ENCODE measurements around the gene SIRT1. TPM values are rescaled to one million over a fixed set of nuclear protein-coding genes. Genes with fewer than 3 reads are reported as not detected.

The SIRT1 gene
- total and polyA plus RNA-seq, 7 donors: 7.8 to 24.3 (median 16.1) TPM

DNA sequence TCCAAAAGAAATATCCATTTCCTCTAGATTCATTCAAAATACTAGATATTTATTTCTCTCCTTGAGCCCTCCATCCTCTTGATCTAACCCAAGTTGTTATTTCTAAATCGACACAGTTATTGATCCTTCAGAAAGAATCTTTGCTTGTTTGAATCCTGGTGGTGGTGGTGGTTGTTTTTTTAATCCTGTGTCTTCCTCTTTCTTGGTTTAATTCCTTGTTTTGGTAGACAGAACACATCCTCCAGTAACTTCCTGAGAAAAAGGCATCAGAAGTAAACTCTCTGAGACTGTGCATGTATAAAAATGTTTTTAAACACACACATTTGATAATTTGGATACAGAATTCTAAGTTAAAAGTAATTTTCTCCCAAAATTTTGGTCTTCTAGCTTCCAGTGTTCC is 49.9 kb downstream of the SIRT1 start:
- Histone ChIP-seq H3K4me1 (no peaks in the 10 kb centered on the region), H3K4me3 (no peak overlapping the region), H3K27me3 (ENCODE audit: insufficient read depth in 3 of 3, low read length in 2 of 3) (no peaks in the 10 kb centered on the region), H3K27ac (no peak overlapping the region), H3K9me3 (no peaks in the 10 kb centered on the region), H3K36me3 (ENCODE audit: insufficient read depth in 1 of 2, low read depth in 1 of 2) (peaks cover 0 to 89% of the 10 kb centered on the region in 2 donors)
- ATAC-seq: no peak
- 90 to 94% (median 93%) methylated on average over 1 of the region's 1 CpG for WGBS, 3 donors
- intact Hi-C loops (cut with DNase I): no loop called here
- TF ChIP-seq, protein P1, sequence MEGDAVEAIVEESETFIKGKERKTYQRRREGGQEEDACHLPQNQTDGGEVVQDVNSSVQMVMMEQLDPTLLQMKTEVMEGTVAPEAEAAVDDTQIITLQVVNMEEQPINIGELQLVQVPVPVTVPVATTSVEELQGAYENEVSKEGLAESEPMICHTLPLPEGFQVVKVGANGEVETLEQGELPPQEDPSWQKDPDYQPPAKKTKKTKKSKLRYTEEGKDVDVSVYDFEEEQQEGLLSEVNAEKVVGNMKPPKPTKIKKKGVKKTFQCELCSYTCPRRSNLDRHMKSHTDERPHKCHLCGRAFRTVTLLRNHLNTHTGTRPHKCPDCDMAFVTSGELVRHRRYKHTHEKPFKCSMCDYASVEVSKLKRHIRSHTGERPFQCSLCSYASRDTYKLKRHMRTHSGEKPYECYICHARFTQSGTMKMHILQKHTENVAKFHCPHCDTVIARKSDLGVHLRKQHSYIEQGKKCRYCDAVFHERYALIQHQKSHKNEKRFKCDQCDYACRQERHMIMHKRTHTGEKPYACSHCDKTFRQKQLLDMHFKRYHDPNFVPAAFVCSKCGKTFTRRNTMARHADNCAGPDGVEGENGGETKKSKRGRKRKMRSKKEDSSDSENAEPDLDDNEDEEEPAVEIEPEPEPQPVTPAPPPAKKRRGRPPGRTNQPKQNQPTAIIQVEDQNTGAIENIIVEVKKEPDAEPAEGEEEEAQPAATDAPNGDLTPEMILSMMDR (IDR thresholded peaks at IDR 0.05): no peak
- no peak for DNase-seq

DNA sequence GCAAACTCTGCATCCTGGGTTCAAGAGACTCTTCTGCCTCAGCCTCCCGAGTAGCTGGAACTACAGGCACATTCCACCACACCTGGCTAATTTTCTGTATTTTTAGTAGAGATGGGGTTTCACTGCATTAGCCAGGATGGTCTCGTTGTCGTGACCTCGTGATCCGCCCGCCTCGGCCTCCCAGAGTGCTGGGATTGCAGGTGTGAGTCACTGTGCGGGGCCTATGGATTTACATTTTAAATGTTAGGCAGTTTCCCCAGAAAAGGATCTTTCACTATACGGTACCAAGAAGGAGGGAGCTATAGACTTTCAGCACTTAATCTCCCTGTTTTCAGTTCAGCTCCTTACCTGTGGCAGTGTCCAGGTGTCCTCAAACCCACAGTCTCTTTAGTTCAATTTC is 50.8 kb downstream of the SIRT1 start:
- DNase-seq: no peak
- peaks cover 0 to 85% of the 10 kb centered on the region in 2 donors for H3K36me3 ChIP-seq (ENCODE audit: insufficient read depth in 1 of 2, low read depth in 1 of 2)
- ATAC-seq: no peak
- no peaks in the 10 kb centered on the region for H3K4me1 ChIP-seq
- TF ChIP-seq, protein P1 (IDR thresholded peaks at IDR 0.05): no peak
- no peak overlapping the region for H3K27ac ChIP-seq
- whole genome bisulfite sequencing, 3 donors: 95 to 97% (median 97%) methylated on average over 9 of the region's 9 CpGs
- H3K27me3 ChIP-seq (ENCODE audit: insufficient read depth in 3 of 3, low read length in 2 of 3): no peaks in the 10 kb centered on the region
- intact Hi-C loops (cut with DNase I): no loop called here
- no peak overlapping the region for H3K4me3 ChIP-seq
- H3K9me3 ChIP-seq: no peaks in the 10 kb centered on the region

DNA sequence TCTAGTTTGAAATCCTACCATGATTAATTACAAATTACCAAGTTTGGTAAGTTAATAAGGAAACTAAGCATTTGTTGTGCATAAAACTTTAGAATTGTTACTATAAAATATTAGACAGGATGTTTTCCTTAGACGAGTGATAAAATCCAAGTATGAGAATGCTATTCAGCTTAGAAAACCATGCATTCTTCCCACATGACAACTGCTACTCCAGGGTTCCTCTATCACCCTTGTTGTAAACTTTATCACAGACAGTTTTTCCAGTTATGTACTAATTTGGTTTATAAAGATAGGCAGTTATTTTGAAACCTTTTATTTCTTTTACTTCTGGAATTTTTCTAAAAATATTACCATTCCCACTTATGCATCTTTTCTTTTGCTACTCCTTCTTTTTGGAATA is 52.0 kb downstream of the SIRT1 start:
- Histone ChIP-seq H3K9me3 (no peaks in the 10 kb centered on the region), H3K4me1 (no peaks in the 10 kb centered on the region), H3K36me3 (ENCODE audit: insufficient read depth in 1 of 2, low read depth in 1 of 2) (peaks cover 0 to 79% of the 10 kb centered on the region in 2 donors), H3K27me3 (ENCODE audit: insufficient read depth in 3 of 3, low read length in 2 of 3) (no peaks in the 10 kb centered on the region), H3K4me3 (no peak overlapping the region), H3K27ac (no peak overlapping the region)
- WGBS, 3 donors: 85 to 95% (median 86%) methylated on average over 1 of the region's 1 CpG
- no peak for ATAC-seq
- TF ChIP-seq, protein P1 (IDR thresholded peaks at IDR 0.05): no peak
- intact Hi-C loops (cut with DNase I): no loop called here
- DNase-seq: no peak

DNA sequence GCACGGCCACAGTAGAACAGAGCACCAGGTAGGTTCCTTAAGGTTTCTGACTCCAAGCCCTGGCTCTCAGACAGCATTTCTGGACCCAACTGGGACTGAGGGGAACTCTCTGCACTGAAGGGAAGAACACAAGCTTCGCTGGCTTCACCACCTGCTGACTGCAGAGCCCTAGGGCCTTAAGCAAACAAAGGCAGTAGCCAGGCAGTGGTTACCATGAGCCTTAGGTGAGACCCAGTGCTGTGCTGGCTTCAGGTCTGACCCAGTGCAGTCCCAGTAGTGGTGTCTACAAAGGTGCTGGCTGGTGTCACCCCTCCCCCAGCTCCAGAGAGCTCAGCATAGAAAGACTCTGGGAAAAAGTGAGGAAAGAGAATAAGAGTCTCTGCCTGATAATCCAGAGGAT is 59.5 kb downstream of the SIRT1 start:
- no peak for ATAC-seq
- Histone ChIP-seq H3K4me1 (no peaks in the 10 kb centered on the region), H3K9me3 (peaks cover 9% of the 10 kb centered on the region), H3K27ac (no peak overlapping the region), H3K27me3 (ENCODE audit: insufficient read depth in 3 of 3, low read length in 2 of 3) (no peaks in the 10 kb centered on the region), H3K4me3 (no peak overlapping the region), H3K36me3 (ENCODE audit: insufficient read depth in 1 of 2, low read depth in 1 of 2) (peaks cover 3 to 46% of the 10 kb centered on the region in 2 donors)
- WGBS, 3 donors: 98 to 100% (median 98%) methylated on average over 2 of the region's 2 CpGs
- TF ChIP-seq, protein P1 (IDR thresholded peaks at IDR 0.05): no peak
- no peak for DNase-seq
- intact Hi-C loops (cut with DNase I): no loop called here

DNA sequence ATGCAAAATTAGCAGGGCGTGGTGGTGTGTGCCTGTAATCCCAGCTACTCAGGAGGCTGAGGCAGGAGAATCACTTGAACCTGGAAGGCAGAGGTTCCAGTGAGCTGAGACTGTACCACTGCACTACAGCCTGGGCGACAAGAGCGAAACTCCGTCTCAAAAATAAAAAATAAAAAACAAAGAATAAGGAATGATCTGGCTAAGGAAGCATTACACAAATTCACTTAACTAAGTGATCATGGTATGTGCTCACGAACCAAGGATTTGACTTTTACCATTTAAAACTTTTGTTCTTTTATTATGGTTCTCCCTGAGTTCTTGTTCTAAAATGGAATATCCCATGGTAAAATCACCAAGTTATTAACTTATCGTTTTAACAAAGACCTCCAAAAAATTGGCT is 71.2 kb downstream of the SIRT1 start:
- intact Hi-C loops (cut with DNase I): no loop called here
- peaks cover 0 to 61% of the 10 kb centered on the region in 2 donors for H3K36me3 ChIP-seq (ENCODE audit: insufficient read depth in 1 of 2, low read depth in 1 of 2)
- H3K4me3 ChIP-seq: no peak overlapping the region
- H3K4me1 ChIP-seq: no peaks in the 10 kb centered on the region
- no peak for ATAC-seq
- no peak for DNase-seq
- TF ChIP-seq, protein P1 (IDR thresholded peaks at IDR 0.05): no peak
- WGBS, 3 donors: 94 to 97% (median 95%) methylated on average over 6 of the region's 6 CpGs
- H3K9me3 ChIP-seq: no peaks in the 10 kb centered on the region
- H3K27me3 ChIP-seq (ENCODE audit: insufficient read depth in 3 of 3, low read length in 2 of 3): no peaks in the 10 kb centered on the region
- no peak overlapping the region for H3K27ac ChIP-seq

All from psoas muscle (tissue), 8 donors.